Myocyte (in vitro differentiated cells): ENCODE results near the gene ACOT12. TPM values are rescaled to one million over a fixed set of nuclear protein-coding genes. Genes with fewer than 3 reads are reported as not detected.
"Not testable (repeated sequence)": the region's sequence is repeated elsewhere in the genome, so short reads cannot be mapped to it uniquely, and the experiment has no call there.

Experiments used
- DNase-seq: peaks from one replicate; pipeline ENCODE4 v3.0.0-alpha.2; 2012; ENCODE audit warnings: low read depth
- total RNA-seq: library from RNA; depleted of rRNA; stranded (reverse); fragments of >200 nt; gene quantifications from 2 replicates; pipeline ENCODE4 v1.2.3, GENCODE V29; 2014

ACOT12 gene
- total RNA-seq, 1 donor from 2014 or later, result not detected

DNA sequence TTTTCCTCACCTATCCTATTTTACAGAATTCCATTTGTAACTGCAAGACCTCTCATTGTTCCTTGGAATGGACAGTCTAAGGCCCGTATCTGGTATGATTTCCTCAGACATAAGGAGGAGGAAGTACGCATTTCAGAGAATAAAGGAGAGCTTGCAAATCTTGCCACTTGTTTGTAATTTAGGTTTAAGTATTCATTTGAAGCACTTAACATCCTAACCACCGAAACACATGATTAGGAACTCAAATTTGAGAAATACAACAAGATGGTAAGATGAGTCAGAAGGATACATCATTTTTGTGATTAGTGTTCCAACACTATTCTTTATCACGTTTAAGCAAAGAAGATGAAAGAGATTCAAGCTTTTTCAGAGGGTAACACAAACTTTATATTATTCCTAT is 96.4 kb downstream of the ACOT12 start:
- no peak for DNase-seq

DNA sequence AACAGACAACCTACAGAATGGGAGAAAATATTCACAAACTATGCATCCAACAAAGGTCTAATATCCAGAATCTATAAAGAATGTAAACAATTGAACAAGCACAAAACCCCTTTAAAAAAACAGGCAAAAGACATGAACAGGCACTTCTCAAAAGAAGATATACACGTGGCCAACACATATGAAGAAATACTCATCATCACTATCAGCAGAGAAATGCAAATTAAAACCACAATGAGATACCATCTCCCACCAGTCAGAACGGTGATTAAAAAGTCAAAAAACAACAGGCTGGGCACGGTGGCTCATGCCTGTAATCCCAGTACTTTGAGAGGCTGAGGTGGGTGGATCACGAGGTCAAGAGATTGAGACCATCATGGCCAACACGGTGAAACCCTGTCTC is 99.9 kb downstream of the ACOT12 start:
- not testable (repeated sequence) for DNase-seq

DNA sequence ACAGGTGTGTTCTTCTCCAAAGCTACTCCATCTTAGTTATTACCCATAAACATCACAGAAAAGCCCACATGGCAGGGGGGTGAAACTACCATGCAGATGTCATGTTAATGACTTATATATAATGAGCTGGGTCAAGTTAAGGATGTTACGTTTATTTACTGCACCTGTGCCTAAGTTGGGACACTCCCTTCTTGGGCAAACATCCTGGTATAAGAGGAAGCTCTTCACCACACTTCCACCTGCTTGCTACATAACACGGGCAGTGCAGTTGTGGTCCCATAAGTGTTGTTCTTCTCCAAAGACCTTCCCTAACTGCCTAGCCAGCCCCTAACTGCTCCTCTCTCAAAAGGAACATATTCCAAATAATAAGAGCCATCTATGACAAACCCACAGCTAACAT is 101.8 kb downstream of the ACOT12 start:
- no peak for DNase-seq

DNA sequence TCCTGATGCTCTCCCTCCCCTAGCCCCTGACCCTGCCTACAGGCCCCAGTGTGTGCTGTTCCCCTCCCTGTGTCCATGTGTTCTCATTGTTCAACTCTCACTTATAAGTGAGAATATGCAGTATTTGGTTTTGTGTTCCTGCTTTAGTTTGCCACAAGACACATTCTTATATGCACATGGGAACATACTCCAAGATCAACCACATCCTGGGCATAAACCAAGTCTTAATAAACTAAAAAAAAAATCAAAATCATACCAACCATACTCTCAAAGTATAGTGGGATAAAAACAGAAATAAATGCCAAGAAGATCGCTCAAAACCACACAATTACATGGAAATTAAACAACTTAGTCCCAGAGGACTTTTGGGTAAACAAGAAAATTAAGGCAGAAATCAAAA is 103.8 kb downstream of the ACOT12 start:
- DNase-seq, result no peak

DNA sequence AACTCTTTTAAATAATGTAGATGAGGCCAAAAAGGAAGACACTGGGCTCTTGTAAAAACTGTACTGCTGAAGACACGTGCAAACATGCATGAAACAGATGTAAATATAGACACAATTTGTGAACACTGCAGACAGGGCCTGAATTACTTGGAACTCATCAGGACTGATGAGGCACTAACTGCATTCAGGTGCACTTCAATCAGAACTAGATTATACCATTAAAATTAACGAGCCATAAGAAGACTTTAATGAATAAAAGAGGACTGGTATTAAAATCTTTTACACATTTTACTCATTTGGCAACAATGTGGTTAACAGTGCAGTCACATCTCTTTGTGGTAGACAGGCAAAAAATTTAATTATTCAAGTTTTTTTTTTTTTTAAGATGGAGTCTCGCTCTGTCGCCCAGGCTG is 105.9 kb downstream of the ACOT12 start:
- no peak for DNase-seq

DNA sequence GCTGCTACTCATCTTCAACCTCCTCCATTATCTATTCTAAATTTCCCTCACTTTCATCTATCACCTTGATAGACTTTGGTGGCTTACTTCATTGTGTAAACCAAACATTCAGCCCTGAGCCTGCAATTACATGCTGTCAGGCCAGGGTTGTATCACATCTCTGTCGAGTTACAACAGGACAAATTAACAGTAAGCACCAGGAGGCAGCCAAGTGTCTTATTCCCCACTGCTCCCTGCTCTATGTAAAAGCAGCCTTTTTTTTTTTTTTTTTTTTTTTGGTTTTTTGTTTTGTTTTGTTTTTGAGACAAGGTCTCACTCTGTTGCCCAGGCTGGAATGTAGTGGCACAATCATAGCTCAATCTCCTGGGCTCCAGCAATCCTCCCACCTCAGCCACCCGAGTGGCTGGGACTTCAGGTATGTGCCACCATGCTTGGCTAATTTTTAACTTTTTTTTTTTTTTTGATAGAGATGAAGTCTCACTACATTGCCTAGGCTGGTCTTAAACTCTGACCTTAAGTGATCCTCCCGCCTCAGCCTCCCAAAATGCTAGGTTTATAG is 107.8 kb downstream of the ACOT12 start:
- DNase-seq, result no peak

DNA sequence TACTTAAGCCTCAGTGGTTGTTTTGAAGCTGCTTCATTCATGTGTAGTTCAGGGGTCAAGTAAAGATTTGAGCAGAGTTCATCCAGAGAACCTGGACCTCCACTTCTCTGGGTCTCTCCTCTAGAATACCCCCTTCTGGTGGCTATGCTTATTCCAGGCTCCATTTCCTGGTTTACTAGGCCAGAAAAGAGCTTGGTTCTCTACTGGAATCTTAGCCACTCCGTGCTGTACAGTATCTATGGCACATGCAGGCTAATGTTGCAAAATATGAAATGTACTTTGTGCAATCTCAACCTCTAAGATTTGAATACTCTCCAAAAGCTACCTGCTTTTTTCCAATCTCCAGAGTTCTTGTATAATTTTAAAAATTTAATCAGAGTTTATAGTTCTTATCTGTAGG is 110.0 kb downstream of the ACOT12 start:
- no peak for DNase-seq

Other genes with a start within 250 kb of the ACOT12 start
- gene CKMT2, start 160.8 kb downstream of the ACOT12 start, total RNA-seq, result 1.7 and 5.8 TPM in 2 replicates
- gene ZCCHC9, start 92.5 kb downstream of the ACOT12 start, total RNA-seq, result 20.7 and 24.6 TPM in 2 replicates